HepG2 (cell line): ENCODE results near the gene BCAS4. TPM values are rescaled to one million over a fixed set of nuclear protein-coding genes. Genes with fewer than 3 reads are reported as not detected.
A peak's percentile ranks its signal among the peaks of the same experiment; 100 is the strongest.

Source experiments
- ADNP ChIP-seq: sonication (generic); formaldehyde crosslinking; IDR thresholded peaks from 2 replicates; pipeline ENCODE4 v1.4.0; 2020; ENCODE audit warnings: missing genetic modification reagents
- ZNF687 ChIP-seq: sonication (generic); formaldehyde crosslinking; IDR thresholded peaks from 2 replicates; pipeline ENCODE4 v1.5.1; 2020; ENCODE audit warnings: mild to moderate bottlenecking, missing genetic modification reagents, moderate library complexity
- polyA plus RNA-seq, 8 experiments: library from polyadenylated mRNA; depleted of rRNA in 3 of 8; stranded (reverse) in 7 of 8; unstranded in 1 of 8; fragments of >200 nt; fragmentation: Illumina TruSeq in 4 of 8; extraction: Trizol in 4 of 8; gene quantifications; 2 replicates each; pipeline versions ENCODE4 v1.2.1 to v1.2.3, GENCODE V29; 2011 to 2016; ENCODE audit warnings: low read depth in 4 of 8, missing spikeins in 1 of 8, mixed read lengths in 1 of 8; ENCODE audit not compliant: insufficient read depth in 1 of 8
- total RNA-seq, 5 experiments: library from RNA; depleted of rRNA; stranded (reverse); fragments of >200 nt; fragmentation: Illumina TruSeq; extraction: Trizol; gene quantifications; 2 replicates each; pipeline ENCODE4 v1.2.3, GENCODE V29; 2016; ENCODE audit warnings: low read depth in 1 of 5
- TF ChIP-seq, protein P1 (sequence below): sonication (generic); formaldehyde crosslinking; IDR thresholded peaks from 2 replicates; pipeline ENCODE4 v1.4.0; 2020; ENCODE audit warnings: missing genetic modification reagents, borderline replicate concordance

The BCAS4 gene
- total and polyA plus RNA-seq, 2 of the 13 experiments (the other 11 are each of a cell fraction or from before 2014, with no cell fraction given), result 7.2 to 8.0 TPM

DNA sequence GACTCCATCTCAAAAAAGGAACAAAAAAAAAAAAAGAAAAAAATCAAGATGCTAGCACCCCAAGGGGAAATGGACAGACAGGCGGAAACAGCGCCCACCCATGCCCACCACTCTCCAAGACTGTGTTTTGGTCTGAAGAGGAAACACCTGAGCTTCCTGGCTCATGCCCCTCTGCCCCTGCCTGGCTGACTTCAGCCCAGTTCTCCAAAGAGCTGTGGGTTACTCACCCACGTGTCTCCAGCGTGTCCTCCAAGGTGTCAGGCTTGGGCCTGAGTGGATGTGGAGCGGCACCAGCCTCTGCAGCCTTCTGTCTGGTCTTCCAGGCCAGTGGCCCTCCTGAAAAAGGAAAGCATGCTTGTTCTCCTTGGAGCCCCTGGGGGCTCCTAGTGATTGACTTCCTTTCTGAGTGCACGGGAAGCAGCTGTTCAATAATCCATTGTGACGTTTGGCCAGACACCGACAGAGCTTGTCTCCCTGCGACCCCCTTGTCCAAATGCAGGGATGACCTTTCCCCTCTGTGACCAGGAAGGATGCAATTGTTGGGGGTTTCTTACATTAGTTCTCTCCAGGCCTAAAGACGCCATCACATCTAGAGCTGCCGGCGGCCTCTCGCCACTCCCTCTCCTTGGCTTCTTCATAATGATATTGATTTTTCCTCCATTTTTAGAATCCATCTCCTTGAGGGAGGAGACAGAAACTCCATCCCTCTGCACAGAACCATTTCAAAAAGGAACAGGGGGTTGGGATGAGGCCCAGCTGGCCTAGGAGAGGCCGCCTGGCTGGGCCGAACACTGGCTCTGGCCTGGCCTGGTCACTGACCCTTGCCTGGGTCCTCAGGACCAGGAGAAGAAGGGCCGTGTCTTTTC lies 77.9 kb downstream of the BCAS4 start (continued):
- TF ChIP-seq ADNP (CRISPR knock-in tag) (no peak), ZNF687 (peak; percentile 36; the same call in 1 of the 2 replicates)
- TF ChIP-seq, protein P1, sequence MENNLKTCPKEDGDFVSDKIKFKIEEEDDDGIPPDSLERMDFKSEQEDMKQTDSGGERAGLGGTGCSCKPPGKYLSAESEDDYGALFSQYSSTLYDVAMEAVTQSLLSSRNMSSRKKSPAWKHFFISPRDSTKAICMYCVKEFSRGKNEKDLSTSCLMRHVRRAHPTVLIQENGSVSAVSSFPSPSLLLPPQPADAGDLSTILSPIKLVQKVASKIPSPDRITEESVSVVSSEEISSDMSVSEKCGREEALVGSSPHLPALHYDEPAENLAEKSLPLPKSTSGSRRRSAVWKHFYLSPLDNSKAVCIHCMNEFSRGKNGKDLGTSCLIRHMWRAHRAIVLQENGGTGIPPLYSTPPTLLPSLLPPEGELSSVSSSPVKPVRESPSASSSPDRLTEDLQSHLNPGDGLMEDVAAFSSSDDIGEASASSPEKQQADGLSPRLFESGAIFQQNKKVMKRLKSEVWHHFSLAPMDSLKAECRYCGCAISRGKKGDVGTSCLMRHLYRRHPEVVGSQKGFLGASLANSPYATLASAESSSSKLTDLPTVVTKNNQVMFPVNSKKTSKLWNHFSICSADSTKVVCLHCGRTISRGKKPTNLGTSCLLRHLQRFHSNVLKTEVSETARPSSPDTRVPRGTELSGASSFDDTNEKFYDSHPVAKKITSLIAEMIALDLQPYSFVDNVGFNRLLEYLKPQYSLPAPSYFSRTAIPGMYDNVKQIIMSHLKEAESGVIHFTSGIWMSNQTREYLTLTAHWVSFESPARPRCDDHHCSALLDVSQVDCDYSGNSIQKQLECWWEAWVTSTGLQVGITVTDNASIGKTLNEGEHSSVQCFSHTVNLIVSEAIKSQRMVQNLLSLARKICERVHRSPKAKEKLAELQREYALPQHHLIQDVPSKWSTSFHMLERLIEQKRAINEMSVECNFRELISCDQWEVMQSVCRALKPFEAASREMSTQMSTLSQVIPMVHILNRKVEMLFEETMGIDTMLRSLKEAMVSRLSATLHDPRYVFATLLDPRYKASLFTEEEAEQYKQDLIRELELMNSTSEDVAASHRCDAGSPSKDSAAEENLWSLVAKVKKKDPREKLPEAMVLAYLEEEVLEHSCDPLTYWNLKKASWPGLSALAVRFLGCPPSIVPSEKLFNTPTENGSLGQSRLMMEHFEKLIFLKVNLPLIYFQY, result peak; percentile 49; the same call in 1 of the 2 replicates
